ENCODE measurements around the gene VIPAS39.

GRCh38 chr14:77498984-77499527 lies 41.7 kb upstream of the VIPAS39 start:
- TF ChIP-seq FOXM1 (IDR thresholded peaks at IDR 0.05; ENCODE audit: borderline replicate concordance), result no peak
- no peak for TF ChIP-seq FOXK2 (IDR thresholded peaks at IDR 0.05)
- TF ChIP-seq TARDBP (IDR thresholded peaks at IDR 0.05), result no peak
- no peak for TF ChIP-seq SP1 (IDR thresholded peaks at IDR 0.05)
- no peak for TF ChIP-seq SUZ12 (IDR thresholded peaks at IDR 0.05)
- no peak for TF ChIP-seq LEF1 (IDR thresholded peaks at IDR 0.05; ENCODE audit: borderline replicate concordance)
- TF ChIP-seq ARNT (IDR thresholded peaks at IDR 0.05), result no peak
